AG09319 (cell line): ENCODE data around the gene ARHGAP33.
A peak's percentile ranks its signal among the peaks of the same experiment; 100 is the strongest.

Experiments used
- DNase-seq: peaks from one replicate; pipeline ENCODE4 v3.0.0-alpha.2; 2010; ENCODE audit warnings: low read depth; ENCODE audit errors: extremely low read depth
- CTCF ChIP-seq: IDR thresholded peaks from 2 replicates; pipeline ENCODE4 v1.5.1; 2011; ENCODE audit warnings: low read depth, mild to moderate bottlenecking, inconsistent platforms, low read length, moderate library complexity

Gene ARHGAP33, protein sequence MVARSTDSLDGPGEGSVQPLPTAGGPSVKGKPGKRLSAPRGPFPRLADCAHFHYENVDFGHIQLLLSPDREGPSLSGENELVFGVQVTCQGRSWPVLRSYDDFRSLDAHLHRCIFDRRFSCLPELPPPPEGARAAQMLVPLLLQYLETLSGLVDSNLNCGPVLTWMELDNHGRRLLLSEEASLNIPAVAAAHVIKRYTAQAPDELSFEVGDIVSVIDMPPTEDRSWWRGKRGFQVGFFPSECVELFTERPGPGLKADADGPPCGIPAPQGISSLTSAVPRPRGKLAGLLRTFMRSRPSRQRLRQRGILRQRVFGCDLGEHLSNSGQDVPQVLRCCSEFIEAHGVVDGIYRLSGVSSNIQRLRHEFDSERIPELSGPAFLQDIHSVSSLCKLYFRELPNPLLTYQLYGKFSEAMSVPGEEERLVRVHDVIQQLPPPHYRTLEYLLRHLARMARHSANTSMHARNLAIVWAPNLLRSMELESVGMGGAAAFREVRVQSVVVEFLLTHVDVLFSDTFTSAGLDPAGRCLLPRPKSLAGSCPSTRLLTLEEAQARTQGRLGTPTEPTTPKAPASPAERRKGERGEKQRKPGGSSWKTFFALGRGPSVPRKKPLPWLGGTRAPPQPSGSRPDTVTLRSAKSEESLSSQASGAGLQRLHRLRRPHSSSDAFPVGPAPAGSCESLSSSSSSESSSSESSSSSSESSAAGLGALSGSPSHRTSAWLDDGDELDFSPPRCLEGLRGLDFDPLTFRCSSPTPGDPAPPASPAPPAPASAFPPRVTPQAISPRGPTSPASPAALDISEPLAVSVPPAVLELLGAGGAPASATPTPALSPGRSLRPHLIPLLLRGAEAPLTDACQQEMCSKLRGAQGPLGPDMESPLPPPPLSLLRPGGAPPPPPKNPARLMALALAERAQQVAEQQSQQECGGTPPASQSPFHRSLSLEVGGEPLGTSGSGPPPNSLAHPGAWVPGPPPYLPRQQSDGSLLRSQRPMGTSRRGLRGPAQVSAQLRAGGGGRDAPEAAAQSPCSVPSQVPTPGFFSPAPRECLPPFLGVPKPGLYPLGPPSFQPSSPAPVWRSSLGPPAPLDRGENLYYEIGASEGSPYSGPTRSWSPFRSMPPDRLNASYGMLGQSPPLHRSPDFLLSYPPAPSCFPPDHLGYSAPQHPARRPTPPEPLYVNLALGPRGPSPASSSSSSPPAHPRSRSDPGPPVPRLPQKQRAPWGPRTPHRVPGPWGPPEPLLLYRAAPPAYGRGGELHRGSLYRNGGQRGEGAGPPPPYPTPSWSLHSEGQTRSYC

GRCh38 chr19:35775298-35776101, at the start of gene ARHGAP33:
Gene ARHGAP33 (plus strand): TSS chr19:35775564. CDS start chr19:35775659, 95 bp downstream.
- peak; percentile 80 for DNase-seq
- TF ChIP-seq CTCF = no peak

DNA sequence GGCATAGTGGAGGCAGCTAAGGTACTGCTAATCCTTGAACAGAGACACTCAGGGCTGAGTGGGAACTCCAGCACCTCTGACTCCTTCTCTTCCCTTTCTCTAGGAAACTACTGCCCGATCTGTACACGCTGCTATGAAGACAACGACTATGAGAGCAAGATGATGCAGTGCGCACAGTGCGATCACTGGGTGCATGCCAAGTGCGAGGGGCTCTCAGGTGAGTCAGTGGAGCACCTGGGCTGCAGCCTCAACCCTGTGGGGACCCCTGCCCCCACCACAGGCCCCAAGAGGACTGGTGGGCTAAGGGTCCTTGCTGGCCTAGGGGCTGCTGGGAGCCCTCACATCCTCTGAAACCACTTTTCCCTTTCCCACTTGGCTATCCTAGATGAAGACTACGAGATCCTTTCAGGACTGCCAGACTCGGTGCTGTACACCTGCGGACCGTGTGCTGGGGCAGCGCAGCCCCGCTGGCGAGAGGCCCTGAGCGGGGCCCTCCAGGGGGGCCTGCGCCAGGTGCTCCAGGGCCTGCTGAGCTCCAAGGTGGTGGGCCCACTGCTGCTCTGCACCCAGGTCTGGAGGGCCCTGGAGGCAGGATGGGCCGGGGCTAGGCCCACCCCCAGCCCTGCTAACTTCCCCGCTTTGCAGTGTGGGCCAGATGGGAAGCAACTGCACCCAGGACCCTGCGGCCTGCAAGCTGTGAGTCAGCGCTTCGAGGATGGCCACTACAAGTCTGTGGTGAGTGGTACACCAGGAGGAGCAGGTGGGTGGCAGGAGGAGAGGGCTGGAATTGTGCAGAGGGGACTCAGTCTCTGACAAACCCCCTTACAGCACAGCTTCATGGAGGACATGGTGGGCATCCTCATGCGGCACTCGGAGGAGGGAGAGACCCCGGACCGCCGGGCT, 48.1 kb upstream of the ARHGAP33 start:
- TF ChIP-seq CTCF = no peak

GRCh38 chr19:35727956-35728706, 47.2 kb upstream of the ARHGAP33 start:
- no peak for DNase-seq

More for the DNA sequence above, 48.1 kb upstream of the ARHGAP33 start:
- DNase-seq = no peak

DNA sequence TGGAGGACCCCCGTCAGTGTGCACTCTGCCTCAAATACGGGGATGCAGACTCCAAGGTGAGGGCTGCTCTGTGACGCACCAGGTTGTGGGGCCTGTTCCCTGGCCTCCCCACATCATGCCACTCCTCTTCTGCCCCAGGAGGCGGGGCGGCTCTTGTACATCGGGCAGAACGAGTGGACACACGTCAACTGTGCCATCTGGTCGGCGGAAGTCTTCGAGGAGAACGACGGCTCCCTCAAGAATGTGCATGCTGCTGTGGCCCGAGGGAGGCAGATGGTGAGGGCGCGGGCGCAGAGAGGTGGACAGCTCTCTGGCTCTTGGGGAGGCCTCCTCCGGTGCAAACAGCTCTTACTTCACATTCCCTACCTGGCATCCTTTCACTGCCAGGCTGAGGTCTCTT, 46.3 kb upstream of the ARHGAP33 start:
- no peak for DNase-seq
- TF ChIP-seq CTCF = no peak

More at GRCh38 chr19:35727956-35728706, 47.2 kb upstream of the ARHGAP33 start:
- no peak for TF ChIP-seq CTCF

DNA sequence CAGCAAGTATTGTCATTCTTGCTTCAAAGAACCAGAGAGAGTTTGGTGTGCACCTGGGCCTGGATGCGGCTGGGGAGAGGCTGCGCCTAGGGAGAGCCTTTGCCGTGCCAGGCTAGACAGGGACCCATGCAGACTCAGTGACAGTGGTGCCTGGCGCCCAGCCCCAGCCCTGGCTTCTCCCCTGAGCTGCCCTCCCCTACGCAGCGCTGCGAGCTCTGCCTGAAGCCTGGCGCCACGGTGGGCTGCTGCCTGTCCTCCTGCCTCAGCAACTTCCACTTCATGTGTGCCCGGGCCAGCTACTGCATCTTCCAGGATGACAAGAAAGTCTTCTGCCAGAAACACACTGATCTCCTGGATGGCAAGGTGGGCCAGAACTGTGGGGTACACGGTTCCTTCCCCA, 45.6 kb upstream of the ARHGAP33 start:
- no peak for TF ChIP-seq CTCF
- no peak for DNase-seq
